HCT116 (cell line): ENCODE results near the gene PTH2. TPM values are rescaled to one million over a fixed set of nuclear protein-coding genes. Genes with fewer than 3 reads are reported as not detected.
A peak's percentile ranks its signal among the peaks of the same experiment; 100 is the strongest.
"Not testable (repeated sequence)": the region's sequence is repeated elsewhere in the genome, so short reads cannot be mapped to it uniquely, and the experiment has no call there.

ENCODE experiments used
- ATAC-seq: fragments of 200-7000 bp; cut with Tn5 transposase; 2 replicates; pipeline ENCODE4 v1.9.1; 2020; ENCODE audit warnings: mild to moderate bottlenecking, moderate library complexity
- BruUV-seq: library from RNA; stranded (reverse); fragments of 400-500 nt; replicated peaks from 2 replicates; lab custom pipeline; 2021; lab: Mats Ljungman, UMichigan
- CTCF ChIA-PET: fragments of 300-600 bp; sonication (Branson Sonifier 250); formaldehyde crosslinking; loops from one replicate; lab custom pipeline; 2021; ENCODE audit warnings: antibody characterized with exemption; lab: Charles Lee
- POLR2A ChIA-PET: fragments of 300-600, 350-600 bp; sonication (Branson Sonifier 250); formaldehyde crosslinking; loops from one replicate; lab custom pipeline; 2021; ENCODE audit warnings: antibody characterized with exemption; lab: Charles Lee
- RAD21 ChIA-PET, 2 experiments: fragments of 300-600 bp; sonication (Branson Sonifier 250); formaldehyde crosslinking; loops; one replicate each; lab custom pipeline; 2023; ENCODE audit warnings: low total read pairs in 2 of 2; ENCODE audit not compliant: uncharacterized antibody in 2 of 2, unreplicated experiment in 2 of 2, low non-redundant PET in 1 of 2; lab: Charles Lee
- DNase-seq: peaks from one replicate; pipeline ENCODE4 v3.0.0-alpha.2; 2010; ENCODE audit warnings: low read depth, low spot score
- H2AFZ ChIP-seq: fragments of 200-600 bp; shearing (Covaris generic), sonication (generic); 2 replicates; pipeline ENCODE4 v1.6.1; 2017; ENCODE audit warnings: low read depth, mixed run types, mixed read lengths, antibody characterized with exemption, low read length; ENCODE audit not compliant: poor library complexity, severe bottlenecking
- H3K27ac ChIP-seq: 2 replicates; pipeline ENCODE4 v1.5.1; 2012; ENCODE audit warnings: low read depth, low read length
- H3K27me3 ChIP-seq: fragments of 200-600 bp; sonication (generic); 2 replicates; pipeline ENCODE4 v1.6.1; 2016; ENCODE audit warnings: mixed run types, low read length, mixed read lengths; ENCODE audit not compliant: insufficient read depth
- H3K36me3 ChIP-seq, 2 experiments: fragments of 200-500 bp in 1 of 2; fragments of 200-600 bp in 1 of 2; sonication (Bioruptor generic) in 1 of 2; sonication (generic) in 1 of 2; 2 replicates each; pipeline versions ENCODE4 v1.5.1 to v1.6.1; 2014 to 2016; ENCODE audit warnings: low read length in 2 of 2, inconsistent platforms in 1 of 2, mixed read lengths in 1 of 2, mixed run types in 1 of 2; ENCODE audit not compliant: insufficient read depth in 2 of 2, control insufficient read depth in 1 of 2
- H3K4me1 ChIP-seq, 2 experiments: fragments of 200-600 bp in 1 of 2; sonication (generic) in 1 of 2; 2 replicates each; pipeline versions ENCODE4 v1.5.1 to v1.6.1; 2012 to 2017; ENCODE audit warnings: low read length in 2 of 2, inconsistent platforms in 1 of 2, mild to moderate bottlenecking in 1 of 2, mixed read lengths in 1 of 2, mixed run types in 1 of 2, moderate library complexity in 1 of 2; ENCODE audit not compliant: insufficient read depth in 2 of 2, control insufficient read depth in 1 of 2
- H3K4me2 ChIP-seq: fragments of 200-600 bp; sonication (generic); 2 replicates; pipeline ENCODE4 v1.6.1; 2017; ENCODE audit warnings: mixed run types, low read length, mixed read lengths
- H3K4me3 ChIP-seq, 2 experiments: fragments of 200-600 bp in 1 of 2; sonication (generic) in 1 of 2; replicated peaks in 1 of 2; 2 replicates each; pipeline ENCODE4 v1.5.1; 2011 to 2016; ENCODE audit warnings: low read length in 2 of 2, control low read depth in 1 of 2, low read depth in 1 of 2, mild to moderate bottlenecking in 1 of 2, mixed read lengths in 1 of 2, mixed run types in 1 of 2
- H3K79me2 ChIP-seq: fragments of 200-600 bp; sonication (generic); 2 replicates; pipeline ENCODE4 v1.6.1; 2017; ENCODE audit warnings: mild to moderate bottlenecking, mixed run types, low read length, moderate library complexity, mixed read lengths; ENCODE audit not compliant: insufficient read depth
- H3K9ac ChIP-seq: fragments of 200-600 bp; sonication (generic); 2 replicates; pipeline ENCODE4 v1.6.1; 2016; ENCODE audit warnings: low read length, mixed read lengths
- H3K9me2 ChIP-seq: fragments of 200-600 bp; sonication (generic), shearing (Covaris generic); 2 replicates; pipeline ENCODE4 v1.6.1; 2017; ENCODE audit warnings: mixed run types, mild to moderate bottlenecking, moderate library complexity; ENCODE audit not compliant: insufficient read depth
- H3K9me3 ChIP-seq, 2 experiments: fragments of 200-500 bp in 1 of 2; fragments of 200-600 bp in 1 of 2; sonication (Bioruptor generic) in 1 of 2; sonication (generic) in 1 of 2; 2 replicates each; pipeline ENCODE4 v1.6.1; 2014 to 2017; ENCODE audit warnings: low read length in 2 of 2, mixed read lengths in 2 of 2, inconsistent platforms in 1 of 2, low read depth in 1 of 2, mild to moderate bottlenecking in 1 of 2, mixed run types in 1 of 2, moderate library complexity in 1 of 2; ENCODE audit not compliant: control insufficient read depth in 1 of 2, insufficient read depth in 1 of 2
- H4K20me1 ChIP-seq: fragments of 200-600 bp; sonication (generic), shearing (Covaris generic); 2 replicates; pipeline ENCODE4 v1.6.1; 2017; ENCODE audit warnings: mixed run types, mild to moderate bottlenecking, moderate library complexity; ENCODE audit not compliant: insufficient read depth
- CTCF ChIP-seq, 3 experiments: fragments of 200-600 bp in 1 of 3; sonication (generic) in 1 of 3; IDR thresholded peaks in 2 of 3; conservative IDR thresholded peaks in 1 of 3; 2 replicates each; pipeline ENCODE4 v1.5.1; 2012 to 2017; ENCODE audit warnings: low read depth in 2 of 3, low read length in 2 of 3, antibody characterized with exemption in 1 of 3, borderline replicate concordance in 1 of 3, control low read depth in 1 of 3, mild to moderate bottlenecking in 1 of 3, mixed read lengths in 1 of 3, mixed run types in 1 of 3, moderate library complexity in 1 of 3; ENCODE audit not compliant: insufficient read depth in 1 of 3
- YY1 ChIP-seq: IDR thresholded peaks from 2 replicates; pipeline ENCODE4 v1.6.1; 2011; ENCODE audit warnings: low read length, low read depth, moderate library complexity, mild to moderate bottlenecking; ENCODE audit not compliant: insufficient replicate concordance; ENCODE audit errors: extremely low read depth
- intact Hi-C: fragments of 100-400 bp; cut with micrococcal nuclease; formaldehyde crosslinking; loops from 2 replicates; pipeline ENCODE4 v1.10.0; 2022
- total RNA-seq: library from RNA; stranded (reverse); gene quantifications from one replicate; pipeline ENCODE4 v1.2.1, GENCODE V29; 2021; ENCODE audit not compliant: unreplicated experiment

Gene PTH2
- total RNA-seq, 1 experiment from 2014 or later: 9.5 TPM

- H3K36me3 ChIP-seq: peaks cover 14 to 16% of the 10 kb centered on the region in 2 experiments; a peak in 2 of 4 replicates
- H3K4me2 ChIP-seq: no peak overlapping the region
- ATAC-seq (no peak), DNase-seq (no peak)
- peaks cover 20 to 52% of the 10 kb centered on the region in 2 experiments; a peak in 3 of 4 replicates for H3K4me1 ChIP-seq
- no TSS peak for BruUV-seq
- H3K4me3 ChIP-seq: no peak overlapping the region
- no peak overlapping the region for H3K9ac ChIP-seq
- RAD21 ChIA-PET: no interaction called here
- POLR2A ChIA-PET: interaction anchor here (0.8 to 1.8 kb wide), 2 partner anchors 54 to 101 kb away, joined by 3 to 4 read pairs; no protein-coding TSS in a partner anchor
- H3K9me3 ChIP-seq: no peaks in the 10 kb centered on the region
- H2AFZ ChIP-seq: no peak overlapping the region
- H4K20me1 ChIP-seq: no peaks in the 10 kb centered on the region
- no peaks in the 10 kb centered on the region for H3K27me3 ChIP-seq
- intact Hi-C loops: no loop called here
- H3K27ac ChIP-seq: no peak overlapping the region
- H3K79me2 ChIP-seq: peaks cover 19% of the 10 kb centered on the region
- CTCF ChIA-PET: interaction anchor here (1.1 to 2.1 kb wide), 4 partner anchors 20 to 101 kb away, joined by 3 to 9 read pairs (median 4); partner anchors contain the start of gene DKKL1
- no peak for TF ChIP-seq YY1
- 0 out of 6 replicates have a peak, but pooled peaks of 1 of the 3 experiments have one; percentile 8 for TF ChIP-seq CTCF (IDR thresholded peaks at IDR 0.05 in 2 of 3, conservative IDR thresholded peaks at IDR 0.05 in 1 of 3; ENCODE audit: borderline replicate concordance in 1 of 3, insufficient read depth in 1 of 3, low read depth in 2 of 3, low read length in 2 of 3)
- no peaks in the 10 kb centered on the region for H3K9me2 ChIP-seq
Measured at GRCh38 chr19:49445997-49446396, 22.8 kb upstream of the PTH2 start.

- RAD21 ChIA-PET, BruUV-seq, ATAC-seq, H4K20me1 ChIP-seq, POLR2A ChIA-PET, H3K79me2 ChIP-seq, H3K27me3 ChIP-seq, intact Hi-C loops, DNase-seq, H3K9ac ChIP-seq, H3K9me3 ChIP-seq, H2AFZ ChIP-seq, H3K9me2 ChIP-seq: not testable (repeated sequence)
- peaks cover 16 to 45% of the 10 kb centered on the region in 2 experiments; a peak in 3 of 4 replicates for H3K4me1 ChIP-seq
- peak overlapping the region; percentile 98 for H3K4me2 ChIP-seq
- peaks cover 11 to 12% of the 10 kb centered on the region in 2 experiments; a peak in 2 of 4 replicates for H3K36me3 ChIP-seq
- CTCF ChIA-PET: interaction anchor here (0.9 to 2.1 kb wide), 7 partner anchors 18 to 218 kb away, joined by 3 to 9 read pairs (median 4); partner anchors contain the start of genes DKKL1 and GFY
- H3K27ac ChIP-seq: peak overlapping the region; percentile 22; the same call in 1 of the 2 replicates
- H3K4me3 ChIP-seq: peak overlapping the region in 1 of 2 experiments; percentile 80; a peak in 2 of 4 replicates
Measured at GRCh38 chr19:49444100-49444700, 21.0 kb upstream of the PTH2 start.
